Measurements from ENCODE around the gene ACAA2.

ACAA2 gene

GRCh38 chr18:49755489-49755888, 57.8 kb downstream of the ACAA2 start:
- Histone ChIP-seq H4K20me1 (ENCODE audit: insufficient read depth, low read length) (peaks cover 2% of the 10 kb centered on the region; the same call in 1 of the 2 replicates), H3K27ac (ENCODE audit: low read length) (no peak overlapping the region), H3K36me3 (ENCODE audit: insufficient read depth, low read length) (no peaks in the 10 kb centered on the region), H3K9me3 (ENCODE audit: insufficient read depth, low read length, severe bottlenecking) (no peaks in the 10 kb centered on the region), H3K79me2 (ENCODE audit: insufficient read depth, low read length) (no peaks in the 10 kb centered on the region), H3K4me1 (ENCODE audit: insufficient read depth, low read length) (no peaks in the 10 kb centered on the region), H3K27me3 (ENCODE audit: insufficient read depth, low read length, poor library complexity) (peaks cover 4% of the 10 kb centered on the region), H2AFZ (ENCODE audit: low read depth, low read length) (no peak overlapping the region), H3K9ac (ENCODE audit: low read depth, low read length) (no peak overlapping the region), H3K4me2 (ENCODE audit: insufficient read depth, low read length) (no peak overlapping the region), H3K4me3 (ENCODE audit: low read depth in 1 of 2, low read length in 2 of 2) (no peak overlapping the region)
- ATAC-seq (ENCODE audit: insufficient read depth, low read depth) (no peak), DNase-seq (no peak)
- TF ChIP-seq CTCF (IDR thresholded peaks at IDR 0.05; ENCODE audit: borderline replicate concordance, extremely low read depth, low read length, poor library complexity, severe bottlenecking) (no peak), EZH2 (IDR thresholded peaks at IDR 0.05; ENCODE audit: borderline replicate concordance, low read depth, low read length, severe bottlenecking) (no peak)

- Histone ChIP-seq H3K9ac (ENCODE audit: low read depth, low read length) (no peak overlapping the region), H3K4me2 (ENCODE audit: insufficient read depth, low read length) (no peak overlapping the region), H2AFZ (ENCODE audit: low read depth, low read length) (no peak overlapping the region), H3K4me1 (ENCODE audit: insufficient read depth, low read length) (no peaks in the 10 kb centered on the region), H3K9me3 (ENCODE audit: insufficient read depth, low read length, severe bottlenecking) (no peaks in the 10 kb centered on the region), H3K36me3 (ENCODE audit: insufficient read depth, low read length) (no peaks in the 10 kb centered on the region), H3K27ac (ENCODE audit: low read length) (no peak overlapping the region), H3K79me2 (ENCODE audit: insufficient read depth, low read length) (no peaks in the 10 kb centered on the region), H3K27me3 (ENCODE audit: insufficient read depth, low read length, poor library complexity) (peaks cover 4% of the 10 kb centered on the region), H4K20me1 (ENCODE audit: insufficient read depth, low read length) (peaks cover 2% of the 10 kb centered on the region; the same call in 1 of the 2 replicates), H3K4me3 (ENCODE audit: low read depth in 1 of 2, low read length in 2 of 2) (no peak overlapping the region)
- TF ChIP-seq EZH2 (IDR thresholded peaks at IDR 0.05; ENCODE audit: borderline replicate concordance, low read depth, low read length, severe bottlenecking) (no peak), CTCF (IDR thresholded peaks at IDR 0.05; ENCODE audit: borderline replicate concordance, extremely low read depth, low read length, poor library complexity, severe bottlenecking) (no peak)
- DNase-seq (no peak), ATAC-seq (ENCODE audit: insufficient read depth, low read depth) (no peak)
Measured at GRCh38 chr18:49754866-49755265, 58.5 kb downstream of the ACAA2 start.

DNA sequence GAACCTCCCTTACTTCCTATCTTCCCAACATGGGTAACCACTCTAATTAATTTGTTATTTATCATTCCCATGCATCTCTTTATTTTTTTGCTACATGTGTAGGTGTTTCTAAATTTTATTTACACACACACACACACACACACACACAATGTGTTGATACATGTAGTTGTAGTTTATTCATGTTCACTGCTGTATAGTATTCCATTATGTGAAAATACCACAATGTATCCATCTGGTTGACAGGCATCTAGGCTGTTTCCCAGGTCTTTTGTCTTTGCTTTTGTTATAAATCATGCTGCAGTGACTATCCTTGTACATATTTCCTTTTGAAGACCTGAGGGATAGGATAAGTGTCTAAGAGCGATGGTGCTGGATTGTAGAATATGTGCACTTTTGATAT, 59.7 kb downstream of the ACAA2 start:
- ATAC-seq (ENCODE audit: insufficient read depth, low read depth) (no peak), DNase-seq (no peak)
- no peaks in the 10 kb centered on the region for H3K36me3 ChIP-seq (ENCODE audit: insufficient read depth, low read length)
- peaks cover 4% of the 10 kb centered on the region for H3K27me3 ChIP-seq (ENCODE audit: insufficient read depth, low read length, poor library complexity)
- H3K79me2 ChIP-seq (ENCODE audit: insufficient read depth, low read length), result no peaks in the 10 kb centered on the region
- H3K27ac ChIP-seq (ENCODE audit: low read length), result no peak overlapping the region
- no peak overlapping the region for H3K9ac ChIP-seq (ENCODE audit: low read depth, low read length)
- H3K4me2 ChIP-seq (ENCODE audit: insufficient read depth, low read length), result no peak overlapping the region
- H2AFZ ChIP-seq (ENCODE audit: low read depth, low read length), result no peak overlapping the region
- H4K20me1 ChIP-seq (ENCODE audit: insufficient read depth, low read length), result peaks cover 2% of the 10 kb centered on the region; the same call in 1 of the 2 replicates
- H3K9me3 ChIP-seq (ENCODE audit: insufficient read depth, low read length, severe bottlenecking), result no peaks in the 10 kb centered on the region
- TF ChIP-seq CTCF (IDR thresholded peaks at IDR 0.05; ENCODE audit: borderline replicate concordance, extremely low read depth, low read length, poor library complexity, severe bottlenecking) (no peak), EZH2 (IDR thresholded peaks at IDR 0.05; ENCODE audit: borderline replicate concordance, low read depth, low read length, severe bottlenecking) (no peak)
- no peak overlapping the region for H3K4me3 ChIP-seq (ENCODE audit: low read depth in 1 of 2, low read length in 2 of 2)
- H3K4me1 ChIP-seq (ENCODE audit: insufficient read depth, low read length), result no peaks in the 10 kb centered on the region

DNA sequence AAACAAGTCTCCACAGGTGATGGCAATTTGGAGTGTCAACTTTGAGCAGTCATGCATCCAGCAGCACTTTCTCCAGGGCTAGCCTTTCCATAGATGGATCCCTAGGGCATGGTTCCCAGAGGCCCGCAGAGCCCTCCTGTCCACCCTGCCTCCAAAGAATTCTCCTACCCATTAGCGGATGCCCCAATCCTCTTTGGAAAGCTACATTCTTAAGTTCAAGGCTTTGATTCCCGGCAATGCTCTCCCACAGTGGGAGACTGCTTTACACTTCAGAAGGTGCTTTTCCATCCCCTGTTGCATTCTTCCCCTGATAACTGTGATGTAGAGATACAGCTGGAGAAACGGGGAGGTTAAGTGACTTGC, 61.3 kb downstream of the ACAA2 start:
- H2AFZ ChIP-seq (ENCODE audit: low read depth, low read length), result no peak overlapping the region
- no peak overlapping the region for H3K9ac ChIP-seq (ENCODE audit: low read depth, low read length)
- no peak overlapping the region for H3K4me2 ChIP-seq (ENCODE audit: insufficient read depth, low read length)
- ATAC-seq (ENCODE audit: insufficient read depth, low read depth) (no peak), DNase-seq (no peak)
- no peaks in the 10 kb centered on the region for H3K79me2 ChIP-seq (ENCODE audit: insufficient read depth, low read length)
- no peaks in the 10 kb centered on the region for H3K4me1 ChIP-seq (ENCODE audit: insufficient read depth, low read length)
- H3K27me3 ChIP-seq (ENCODE audit: insufficient read depth, low read length, poor library complexity), result peaks cover 9% of the 10 kb centered on the region
- H4K20me1 ChIP-seq (ENCODE audit: insufficient read depth, low read length), result peaks cover 2% of the 10 kb centered on the region; the same call in 1 of the 2 replicates
- H3K36me3 ChIP-seq (ENCODE audit: insufficient read depth, low read length), result no peaks in the 10 kb centered on the region
- TF ChIP-seq EZH2 (IDR thresholded peaks at IDR 0.05; ENCODE audit: borderline replicate concordance, low read depth, low read length, severe bottlenecking) (no peak), CTCF (IDR thresholded peaks at IDR 0.05; ENCODE audit: borderline replicate concordance, extremely low read depth, low read length, poor library complexity, severe bottlenecking) (no peak)
- no peaks in the 10 kb centered on the region for H3K9me3 ChIP-seq (ENCODE audit: insufficient read depth, low read length, severe bottlenecking)
- H3K27ac ChIP-seq (ENCODE audit: low read length), result no peak overlapping the region
- H3K4me3 ChIP-seq (ENCODE audit: low read depth in 1 of 2, low read length in 2 of 2), result no peak overlapping the region
